Dedifferentiated amniotic fluid mesenchymal stem cell (primary cell): ENCODE data around the gene RERE.

ENCODE experiments used
- DNase-seq: peaks from one replicate; pipeline ENCODE4 v3.0.0-alpha.2; 2016; ENCODE audit errors: extremely low spot score

The RERE gene

DNA sequence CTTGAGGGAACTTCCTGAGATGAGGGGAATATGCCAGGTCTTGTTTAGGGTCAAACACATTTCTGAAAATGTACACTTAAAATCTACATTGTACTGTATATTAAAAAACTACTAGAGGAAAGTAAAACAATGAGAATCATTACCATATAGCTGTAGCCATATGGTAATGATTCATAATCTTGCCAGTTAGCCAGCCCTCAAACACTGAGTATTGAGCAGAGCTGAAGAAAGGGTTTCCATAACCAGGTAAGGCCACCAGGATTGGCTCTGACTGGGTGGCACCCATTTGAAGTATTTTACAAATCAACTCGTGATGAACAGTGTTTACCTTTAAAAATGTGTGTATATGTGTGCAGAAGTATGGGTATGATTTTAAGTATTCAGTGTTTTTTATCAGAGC is 272.8 kb downstream of the RERE start:
- DNase-seq, result no peak

DNA sequence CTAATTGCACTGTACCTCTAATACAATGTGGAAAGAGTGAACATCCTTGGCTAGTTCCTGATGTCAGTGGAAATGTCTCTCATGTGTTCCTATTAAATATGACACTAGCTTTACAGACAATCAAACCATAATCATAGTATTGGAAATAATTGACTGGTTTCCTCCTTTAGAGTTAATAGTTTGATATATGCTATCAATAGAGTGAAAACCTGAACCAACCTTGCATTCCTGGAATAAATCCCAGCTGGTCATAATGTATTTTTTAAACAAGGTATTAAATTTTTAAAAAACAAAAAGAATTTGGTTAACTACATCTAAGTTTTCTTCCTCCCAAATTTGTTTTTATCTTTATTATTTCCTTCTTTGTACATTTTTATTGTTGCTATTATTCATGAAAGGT is 273.5 kb downstream of the RERE start:
- no peak for DNase-seq

DNA sequence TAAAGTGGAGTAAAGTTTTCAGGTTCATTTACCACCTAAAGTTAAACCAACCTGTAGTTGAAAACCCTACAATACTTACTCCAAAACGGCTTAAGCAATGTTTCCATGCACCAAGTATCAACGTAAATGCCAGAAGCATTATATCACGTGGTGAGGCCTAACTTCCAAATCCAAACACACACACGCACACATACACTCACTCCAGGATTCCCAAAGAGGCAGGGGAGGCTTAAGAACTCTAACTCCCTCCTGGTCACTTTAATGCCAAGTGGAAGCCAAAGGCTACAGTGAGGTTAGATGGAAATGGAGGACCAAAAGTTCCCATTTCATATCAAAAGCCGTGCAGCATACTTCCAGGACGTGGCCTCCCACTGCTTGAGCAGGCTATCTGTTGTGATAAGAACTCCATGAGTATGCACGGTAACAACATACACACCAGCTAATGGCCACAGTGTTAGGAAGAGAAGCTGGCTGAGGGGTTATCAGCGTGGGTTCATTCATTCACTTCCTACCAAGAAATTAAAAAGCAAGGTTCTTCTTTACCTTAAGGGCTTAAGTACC is 275.4 kb downstream of the RERE start:
- DNase-seq, result no peak

DNA sequence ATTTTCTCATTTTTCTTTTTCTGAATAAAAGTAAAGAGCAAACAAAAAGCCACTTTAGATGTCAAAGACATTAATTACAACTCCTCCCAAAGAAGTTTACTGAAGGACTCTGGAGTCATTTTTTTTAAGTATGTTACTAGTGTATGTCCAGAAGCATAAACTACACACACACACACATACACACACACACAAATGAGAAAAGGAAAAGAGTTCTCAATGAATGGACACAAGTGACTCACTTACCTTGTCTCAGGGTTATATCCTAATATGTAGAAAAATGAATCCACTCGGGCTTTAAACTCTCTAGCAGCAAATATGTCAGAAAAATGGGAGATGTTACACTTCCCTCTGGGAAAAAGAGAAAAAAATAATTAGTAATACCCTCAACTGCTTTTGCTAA is 276.5 kb downstream of the RERE start:
- no peak for DNase-seq

DNA sequence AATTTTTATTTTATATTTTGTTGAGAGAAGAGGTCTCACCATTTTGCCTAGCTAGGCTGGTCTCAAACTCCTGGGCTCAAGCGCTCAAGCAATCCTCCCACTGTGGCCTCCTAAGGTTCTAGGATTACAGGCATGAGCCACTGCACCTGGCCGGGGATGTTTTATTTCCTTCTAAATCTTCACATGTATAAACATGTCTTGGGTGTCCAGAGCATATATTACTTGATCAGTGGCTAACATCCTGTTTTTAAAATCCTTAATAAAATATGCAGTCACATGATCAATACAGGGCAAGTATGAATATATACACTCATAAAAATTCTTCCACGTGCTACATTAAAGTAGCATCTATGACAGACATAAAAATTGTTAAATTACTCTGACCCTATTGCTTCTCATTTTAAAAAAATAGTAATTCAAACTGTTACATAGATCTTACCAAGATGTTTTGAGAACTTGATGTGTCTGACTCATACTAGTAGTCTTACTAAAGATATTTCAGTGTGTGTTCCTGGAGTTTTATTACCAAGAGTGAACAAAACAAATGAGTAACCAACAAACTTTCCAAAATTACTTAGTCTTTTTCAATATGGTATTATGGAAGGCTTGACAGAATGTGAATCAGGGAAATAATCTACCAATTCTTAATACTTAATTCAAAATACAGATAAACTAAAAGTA is 277.0 kb downstream of the RERE start:
- peak; percentile 64 for DNase-seq

GRCh38 chr1:8539683-8540082 is 277.8 kb downstream of the RERE start:
- DNase-seq, result no peak

- no peak for DNase-seq
Observed at GRCh38 chr1:8538502-8538901, 278.9 kb downstream of the RERE start.

- DNase-seq, result no peak
Observed at GRCh38 chr1:8537991-8538390, 279.4 kb downstream of the RERE start.

DNA sequence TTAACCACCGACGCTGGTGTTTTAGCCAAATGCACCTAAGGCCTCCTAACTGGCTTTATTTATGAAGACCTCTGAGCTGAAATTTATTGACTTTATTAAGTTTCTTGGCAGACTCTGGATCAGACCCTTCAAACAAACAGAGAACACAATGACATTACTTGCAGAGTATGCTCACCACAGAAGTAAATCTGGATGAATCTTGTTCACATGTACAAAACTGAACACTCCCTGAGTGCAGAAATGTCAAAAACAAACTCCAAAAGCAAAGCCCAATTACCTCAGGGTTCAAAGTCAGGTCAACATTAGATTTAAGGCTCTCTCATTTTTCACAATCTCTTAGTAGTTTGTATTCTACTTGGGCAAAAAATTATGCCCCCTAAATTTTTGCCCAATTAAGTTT is 280.9 kb downstream of the RERE start:
- no peak for DNase-seq

GRCh38 chr1:8533907-8534306 is 283.5 kb downstream of the RERE start:
- DNase-seq, result no peak

DNA sequence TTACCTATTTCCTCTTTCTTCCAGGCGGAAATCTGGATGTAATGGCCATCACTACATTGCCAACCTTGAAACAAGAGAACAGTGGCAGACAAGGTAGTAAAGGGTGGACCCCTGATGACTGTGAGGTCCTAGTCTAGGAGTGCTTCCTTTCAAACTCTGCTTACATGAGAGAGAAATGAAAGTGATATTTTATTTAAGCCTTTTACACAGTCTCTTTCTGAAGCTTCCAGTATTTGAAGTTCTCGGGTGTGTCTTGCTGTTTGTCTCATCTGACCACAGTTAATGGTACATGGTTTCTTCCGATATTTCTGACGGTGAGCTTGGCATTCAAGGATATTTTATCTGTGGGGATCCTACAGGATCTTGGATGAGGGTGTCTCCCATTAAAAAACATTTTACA is 284.3 kb downstream of the RERE start:
- no peak for DNase-seq

- no peak for DNase-seq
Observed at GRCh38 chr1:8529901-8530300, 287.5 kb downstream of the RERE start.

DNA sequence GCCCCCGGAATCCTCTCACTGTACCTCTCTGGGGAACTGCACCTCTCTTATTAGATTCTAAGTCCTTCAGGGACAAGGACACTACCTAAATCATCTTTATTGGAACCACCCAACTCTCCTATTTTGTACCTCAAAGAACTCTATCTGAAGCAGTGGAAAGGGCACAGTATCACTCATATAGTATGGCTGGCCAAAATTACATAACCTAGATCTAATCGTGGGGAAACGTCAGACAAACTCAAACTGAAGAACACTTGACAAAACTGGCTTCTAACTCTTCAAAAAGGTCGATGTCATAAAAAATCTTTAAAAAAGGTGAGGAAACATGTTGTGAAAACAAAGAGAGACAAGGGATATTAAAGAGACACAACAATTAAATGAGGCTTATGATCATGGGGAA is 289.5 kb downstream of the RERE start:
- no peak for DNase-seq

GRCh38 chr1:8525558-8526275 is 291.7 kb downstream of the RERE start:
- peak; percentile 92 for DNase-seq

DNA sequence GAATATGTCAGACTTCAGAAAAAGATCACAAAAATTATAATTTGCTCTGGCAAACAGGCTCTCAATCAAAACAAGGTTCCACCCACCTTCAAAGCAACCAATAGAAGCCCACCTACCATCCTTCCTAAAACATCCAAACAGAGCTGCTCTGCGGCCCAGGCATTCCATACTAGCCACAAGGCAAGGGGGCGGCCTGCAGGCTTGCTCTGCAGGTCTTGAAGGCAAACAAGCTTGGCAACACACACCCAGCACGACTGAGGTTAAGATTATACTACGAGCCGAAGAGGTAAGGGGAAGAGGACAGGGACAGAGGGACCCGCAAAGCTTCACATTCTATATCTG is 292.3 kb downstream of the RERE start:
- peak; percentile 24 for DNase-seq

GRCh38 chr1:8524627-8525157 is 292.7 kb downstream of the RERE start:
- no peak for DNase-seq

DNA sequence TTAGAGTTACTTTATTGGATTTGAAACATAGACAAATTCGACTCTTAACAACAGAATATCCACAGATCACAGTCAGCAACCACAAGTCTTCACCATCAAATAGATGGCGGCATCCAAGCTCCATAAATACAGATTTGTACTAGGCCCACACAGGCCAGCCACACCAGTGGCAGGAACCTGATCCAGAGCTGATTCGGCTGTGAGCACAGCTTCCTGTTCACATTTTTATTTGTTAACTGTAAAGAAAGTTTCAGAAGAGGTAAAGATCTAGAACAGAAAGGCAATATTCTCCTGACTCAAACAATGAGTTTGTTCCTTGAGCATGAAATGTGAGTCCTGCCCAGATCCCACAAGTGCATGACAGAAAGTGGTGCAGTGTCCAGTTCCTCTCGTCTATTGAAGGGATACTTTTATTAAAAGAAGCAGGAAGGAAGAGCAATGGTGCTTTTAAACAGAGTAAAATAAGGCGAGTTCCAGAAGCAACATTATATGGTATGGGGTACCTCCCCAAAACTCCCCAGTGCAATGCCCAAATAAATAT is 293.7 kb downstream of the RERE start:
- no peak for DNase-seq

DNA sequence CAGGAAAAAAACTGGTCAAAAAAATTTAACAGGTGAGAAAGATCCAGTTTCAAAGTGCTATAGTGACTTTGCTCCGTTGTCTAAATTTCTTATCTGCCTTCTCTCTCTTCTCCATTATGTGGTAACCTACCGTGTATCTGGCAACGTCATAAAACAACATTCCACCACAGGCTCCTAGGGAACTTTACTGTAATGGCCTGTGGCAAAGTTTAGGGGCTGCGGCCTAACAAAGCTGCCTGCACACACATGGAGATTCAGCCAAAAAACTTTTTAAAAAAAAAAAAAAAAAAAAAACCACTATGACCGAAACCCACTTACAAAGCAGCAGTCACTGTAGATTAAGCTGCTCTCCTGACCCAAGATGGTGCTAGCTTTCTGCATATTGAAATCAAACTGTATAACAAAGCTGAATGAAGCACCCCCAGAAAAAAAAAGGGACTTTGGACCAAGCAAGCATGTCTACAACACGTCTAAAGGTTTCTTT is 296.9 kb downstream of the RERE start:
- no peak for DNase-seq

DNA sequence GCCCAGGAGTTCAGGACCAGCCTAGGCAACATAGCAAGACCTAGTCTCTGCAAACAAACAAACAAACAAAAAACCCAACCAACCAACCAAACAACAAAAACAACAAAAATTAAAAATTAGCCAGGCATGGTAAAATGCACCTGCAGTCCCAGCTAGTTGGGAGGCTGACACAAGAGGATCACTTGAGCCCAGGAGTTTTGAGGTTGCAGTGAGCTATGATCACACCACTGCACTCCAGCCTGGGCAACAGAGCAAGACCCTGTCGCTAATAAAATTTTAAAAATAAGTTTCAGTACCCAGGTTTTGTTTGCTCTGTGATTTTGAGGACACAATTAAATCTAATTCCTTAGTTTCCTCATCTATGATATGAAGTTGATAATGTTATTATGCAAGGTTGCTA is 298.3 kb downstream of the RERE start:
- no peak for DNase-seq

GRCh38 chr1:8518490-8518801 is 299.0 kb downstream of the RERE start:
- no peak for DNase-seq

- peak; percentile 46 for DNase-seq
Observed at GRCh38 chr1:8517661-8518489, 299.6 kb downstream of the RERE start.
